Stimulated activated CD8-positive, alpha-beta memory T cell treated with anti-CD3 and anti-CD28 coated beads, Interleukin-7, amount 100 ng/mL, for 4 hours (primary cell): ENCODE data around the gene PIP5K1C.
"Not testable (repeated sequence)": the region's sequence is repeated elsewhere in the genome, so short reads cannot be mapped to it uniquely, and the experiment has no call there.

Experiments
- DNase-seq, 2 donors: peaks; one replicate each; pipeline ENCODE4 v3.0.0-alpha.2; 2020; ENCODE audit warnings: low read depth in 2 of 2

PIP5K1C gene

GRCh38 chr19:3644351-3645066 lies 55.8 kb downstream of the PIP5K1C start:
- DNase-seq = no peak

GRCh38 chr19:3643674-3644313 lies 56.5 kb downstream of the PIP5K1C start:
- DNase-seq = no peak

- no peak for DNase-seq
Observed at GRCh38 chr19:3642987-3643673, 57.1 kb downstream of the PIP5K1C start.

GRCh38 chr19:3642296-3642695 lies 58.0 kb downstream of the PIP5K1C start:
- no peak for DNase-seq

- DNase-seq = no peak
Observed at GRCh38 chr19:3641515-3642269, 58.6 kb downstream of the PIP5K1C start.

GRCh38 chr19:3639479-3639878 lies 60.8 kb downstream of the PIP5K1C start:
- DNase-seq = no peak

GRCh38 chr19:3638208-3639193 lies 61.8 kb downstream of the PIP5K1C start:
- no peak for DNase-seq

- no peak for DNase-seq
Observed at GRCh38 chr19:3637621-3638020, 62.6 kb downstream of the PIP5K1C start.

- DNase-seq = no peak
Observed at GRCh38 chr19:3636962-3637361, 63.3 kb downstream of the PIP5K1C start.

GRCh38 chr19:3636506-3636905 lies 63.8 kb downstream of the PIP5K1C start:
- no peak for DNase-seq

GRCh38 chr19:3634496-3635045 lies 65.7 kb downstream of the PIP5K1C start:
- no peak for DNase-seq

GRCh38 chr19:3633559-3633988 lies 66.7 kb downstream of the PIP5K1C start:
- no peak for DNase-seq

GRCh38 chr19:3632739-3633558 lies 67.3 kb downstream of the PIP5K1C start:
- DNase-seq = no peak

GRCh38 chr19:3632098-3632497 lies 68.2 kb downstream of the PIP5K1C start:
- no peak for DNase-seq

GRCh38 chr19:3631053-3631861 lies 69.0 kb downstream of the PIP5K1C start:
- no peak for DNase-seq

GRCh38 chr19:3628766-3629165 lies 71.5 kb downstream of the PIP5K1C start:
- DNase-seq = not testable (repeated sequence)

- DNase-seq = no peak
Observed at GRCh38 chr19:3627351-3627723, 72.9 kb downstream of the PIP5K1C start.

GRCh38 chr19:3626473-3627350 lies 73.6 kb downstream of the PIP5K1C start, which contains the start of gene CACTIN:
Gene CACTIN, minus strand, starts transcription at chr19:3626790. Its CDS starts 28 bp downstream, at chr19:3626762.
- peak; percentile 97 to 98 for DNase-seq
